CD4-positive, alpha-beta memory T cell (primary cell): ENCODE results near the gene MORN5. TPM values are rescaled to one million over a fixed set of nuclear protein-coding genes. Genes with fewer than 3 reads are reported as not detected.

Source experiments
- CTCF ChIA-PET: fragments of 350-600 bp; sonication (Branson Sonifier 250); formaldehyde crosslinking; loops from one replicate; lab custom pipeline; 2021; ENCODE audit warnings: inconsistent platforms; ENCODE audit not compliant: partially characterized antibody; lab: Charles Lee
- POLR2A ChIA-PET: fragments of 350-600 bp; sonication (Branson Sonifier 250); formaldehyde crosslinking; loops from one replicate; lab custom pipeline; 2021; ENCODE audit not compliant: partially characterized antibody; lab: Charles Lee
- DNase-seq, 5 donors: peaks; one replicate each; pipeline versions ENCODE4 v3.0.0 to v3.0.0-alpha.2; 2020 to 2022; ENCODE audit warnings: mixed read lengths in 1 of 5
- H3K27ac ChIP-seq: one replicate; pipeline ENCODE4 v1.7.0; 2013; ENCODE audit warnings: low read depth, low read length
- H3K27me3 ChIP-seq: 2 replicates; pipeline ENCODE4 v1.7.0; 2013; ENCODE audit warnings: mild to moderate bottlenecking, low read length, moderate library complexity; ENCODE audit not compliant: insufficient read depth
- H3K36me3 ChIP-seq: 2 replicates; pipeline ENCODE4 v1.7.0; 2013; ENCODE audit warnings: mild to moderate bottlenecking, low read length, moderate library complexity; ENCODE audit not compliant: insufficient read depth
- H3K4me1 ChIP-seq: 2 replicates; pipeline ENCODE4 v1.7.0; 2013; ENCODE audit warnings: mild to moderate bottlenecking, low read length, moderate library complexity; ENCODE audit not compliant: insufficient read depth
- H3K4me3 ChIP-seq, 2 donors: one replicate each; pipeline ENCODE4 v1.7.0; 2013; ENCODE audit warnings: low read length in 2 of 2, mild to moderate bottlenecking in 1 of 2
- H3K9me3 ChIP-seq, 2 donors: one replicate each; pipeline ENCODE4 v1.7.0; 2013; ENCODE audit warnings: low read length in 2 of 2, control low read depth in 1 of 2; ENCODE audit not compliant: control insufficient read depth in 1 of 2
- H3K27ac Mint-ChIP-seq, 7 donors: one replicate each; pipeline ENCODE4 v1.8.0; 2020 to 2021; ENCODE audit warnings: mixed read lengths in 7 of 7, mild to moderate bottlenecking in 6 of 7, inconsistent platforms in 3 of 7, moderate library complexity in 3 of 7
- H3K27me3 Mint-ChIP-seq, 2 donors: one replicate each; pipeline ENCODE4 v1.8.0; 2020 to 2021; ENCODE audit warnings: mixed read lengths in 2 of 2
- H3K36me3 Mint-ChIP-seq, 2 donors: one replicate each; pipeline ENCODE4 v1.8.0; 2020 to 2021; ENCODE audit warnings: mixed read lengths in 2 of 2, inconsistent platforms in 1 of 2, mild to moderate bottlenecking in 1 of 2
- H3K4me1 Mint-ChIP-seq, 4 donors: one replicate each; pipeline ENCODE4 v1.8.0; 2020 to 2021; ENCODE audit warnings: mixed read lengths in 4 of 4, mild to moderate bottlenecking in 1 of 4
- H3K4me3 Mint-ChIP-seq, 8 donors: one replicate each; pipeline ENCODE4 v1.8.0; 2020 to 2021; ENCODE audit warnings: mixed read lengths in 8 of 8, mild to moderate bottlenecking in 7 of 8, moderate library complexity in 6 of 8, inconsistent platforms in 3 of 8
- H3K9me3 Mint-ChIP-seq, 8 donors: one replicate each; pipeline ENCODE4 v1.8.0; 2020 to 2021; ENCODE audit warnings: mixed read lengths in 8 of 8, mild to moderate bottlenecking in 5 of 8, inconsistent platforms in 3 of 8, moderate library complexity in 1 of 8
- intact Hi-C: fragments of 100-400 bp; cut with micrococcal nuclease; formaldehyde crosslinking; loops from one replicate; pipeline ENCODE4 v1.15.1; 2023
- polyA plus RNA-seq, 2 donors: library from polyadenylated mRNA; unstranded; fragments of 300-500 nt; fragmentation: Illumina TruSeq; gene quantifications; one replicate each; pipeline ENCODE4 v1.2.3, GENCODE V29; 2021
- total RNA-seq, 2 experiments: library from RNA; stranded (reverse); gene quantifications; one replicate each; pipeline ENCODE4 v1.2.3, GENCODE V29; 2021

MORN5 gene
- total and polyA plus RNA-seq, 4 experiments from 2014 or later: not detected

- Histone ChIP-seq H3K36me3 (no peaks in the 10 kb centered on the region), H3K4me3 (no peak overlapping the region), H3K4me1 (no peaks in the 10 kb centered on the region), H3K27ac (no peak overlapping the region), H3K27me3 (no peaks in the 10 kb centered on the region), H3K9me3 (no peaks in the 10 kb centered on the region)
- POLR2A ChIA-PET: no interaction called here
- H3K4me1 Mint-ChIP-seq: no peaks in the 10 kb centered on the region
- peaks cover 0 to 1% of the 10 kb centered on the region in 2 donors for H3K27me3 Mint-ChIP-seq
- no peak for DNase-seq
- H3K9me3 Mint-ChIP-seq: no peaks in the 10 kb centered on the region
- no peaks in the 10 kb centered on the region for H3K36me3 Mint-ChIP-seq
- intact Hi-C loops: no loop called here
- no peak overlapping the region for H3K27ac Mint-ChIP-seq
- CTCF ChIA-PET: interaction anchor here (0.6 to 1.3 kb wide), 2 partner anchors 11 to 780 kb away, joined by 3 read pairs; no protein-coding TSS in a partner anchor
- no peak overlapping the region for H3K4me3 Mint-ChIP-seq
These were observed 28.7 kb downstream of the MORN5 start for GRCh38 chr9:122188369-122188768.

- DNase-seq: no peak
- no peaks in the 10 kb centered on the region for H3K36me3 Mint-ChIP-seq
- Histone ChIP-seq H3K27ac (no peak overlapping the region), H3K4me3 (no peak overlapping the region), H3K9me3 (no peaks in the 10 kb centered on the region), H3K36me3 (no peaks in the 10 kb centered on the region), H3K27me3 (no peaks in the 10 kb centered on the region), H3K4me1 (no peaks in the 10 kb centered on the region)
- peaks cover 0 to 2% of the 10 kb centered on the region in 2 donors for H3K27me3 Mint-ChIP-seq
- intact Hi-C loops: no loop called here
- no peaks in the 10 kb centered on the region for H3K9me3 Mint-ChIP-seq
- no peak overlapping the region for H3K4me3 Mint-ChIP-seq
- POLR2A ChIA-PET: no interaction called here
- CTCF ChIA-PET: no interaction called here
- H3K27ac Mint-ChIP-seq: no peak overlapping the region
- no peaks in the 10 kb centered on the region for H3K4me1 Mint-ChIP-seq
These were observed 31.1 kb downstream of the MORN5 start for GRCh38 chr9:122190597-122191381.

- H3K9me3 ChIP-seq: no peaks in the 10 kb centered on the region
- ChIA-PET CTCF (no interaction called here), POLR2A (no interaction called here)
- Mint-ChIP-seq H3K36me3 (no peaks in the 10 kb centered on the region), H3K9me3 (no peaks in the 10 kb centered on the region), H3K4me3 (no peak overlapping the region), H3K27me3 (peaks cover 0 to 2% of the 10 kb centered on the region in 2 donors), H3K27ac (no peak overlapping the region), H3K4me1 (no peaks in the 10 kb centered on the region)
- no peak overlapping the region for H3K27ac ChIP-seq
- no peak for DNase-seq
- no peaks in the 10 kb centered on the region for H3K27me3 ChIP-seq
- H3K36me3 ChIP-seq: no peaks in the 10 kb centered on the region
- no peaks in the 10 kb centered on the region for H3K4me1 ChIP-seq
- intact Hi-C loops: no loop called here
- H3K4me3 ChIP-seq: no peak overlapping the region
These were observed 31.9 kb downstream of the MORN5 start for GRCh38 chr9:122191584-122191983.

- CTCF ChIA-PET: no interaction called here
These were observed 32.7 kb downstream of the MORN5 start for GRCh38 chr9:122192261-122192875.

GRCh38 chr9:122192914-122193525 is 33.3 kb downstream of the MORN5 start:
- H3K4me3 ChIP-seq: no peak overlapping the region
- no peak overlapping the region for H3K27ac ChIP-seq
- intact Hi-C loops: no loop called here
- ChIA-PET POLR2A (no interaction called here), CTCF (no interaction called here)
- no peaks in the 10 kb centered on the region for H3K36me3 Mint-ChIP-seq
- H3K27me3 Mint-ChIP-seq: peaks cover 2 to 4% of the 10 kb centered on the region in 2 donors
- no peak overlapping the region for H3K27ac Mint-ChIP-seq
- no peaks in the 10 kb centered on the region for H3K9me3 ChIP-seq
- H3K9me3 Mint-ChIP-seq: no peaks in the 10 kb centered on the region
- H3K4me3 Mint-ChIP-seq: no peak overlapping the region
- DNase-seq: no peak
- no peaks in the 10 kb centered on the region for H3K4me1 ChIP-seq
- H3K36me3 ChIP-seq: no peaks in the 10 kb centered on the region
- no peaks in the 10 kb centered on the region for H3K27me3 ChIP-seq
- H3K4me1 Mint-ChIP-seq: no peaks in the 10 kb centered on the region

More at GRCh38 chr9:122192261-122192875, 32.7 kb downstream of the MORN5 start:
- Histone ChIP-seq H3K36me3 (no peaks in the 10 kb centered on the region), H3K4me3 (no peak overlapping the region), H3K9me3 (no peaks in the 10 kb centered on the region), H3K27me3 (no peaks in the 10 kb centered on the region), H3K27ac (no peak overlapping the region), H3K4me1 (no peaks in the 10 kb centered on the region)
- Mint-ChIP-seq H3K9me3 (no peaks in the 10 kb centered on the region), H3K27me3 (peaks cover 2 to 4% of the 10 kb centered on the region in 2 donors), H3K4me3 (no peak overlapping the region), H3K27ac (no peak overlapping the region), H3K4me1 (no peaks in the 10 kb centered on the region), H3K36me3 (no peaks in the 10 kb centered on the region)
- DNase-seq: no peak
- intact Hi-C loops: no loop called here
- POLR2A ChIA-PET: no interaction called here

GRCh38 chr9:122193651-122194050 is 33.9 kb downstream of the MORN5 start:
- Mint-ChIP-seq H3K36me3 (no peaks in the 10 kb centered on the region), H3K27ac (no peak overlapping the region), H3K4me1 (no peaks in the 10 kb centered on the region), H3K27me3 (peaks cover 2 to 5% of the 10 kb centered on the region in 2 donors), H3K4me3 (no peak overlapping the region), H3K9me3 (no peaks in the 10 kb centered on the region)
- H3K4me1 ChIP-seq: no peaks in the 10 kb centered on the region
- no peaks in the 10 kb centered on the region for H3K27me3 ChIP-seq
- DNase-seq: no peak
- ChIA-PET POLR2A (no interaction called here), CTCF (no interaction called here)
- H3K27ac ChIP-seq: no peak overlapping the region
- no peaks in the 10 kb centered on the region for H3K9me3 ChIP-seq
- intact Hi-C loops: no loop called here
- no peak overlapping the region for H3K4me3 ChIP-seq
- no peaks in the 10 kb centered on the region for H3K36me3 ChIP-seq

GRCh38 chr9:122195875-122196274 is 36.2 kb downstream of the MORN5 start:
- H3K27me3 Mint-ChIP-seq: peaks cover 2 to 7% of the 10 kb centered on the region in 2 donors
- no peaks in the 10 kb centered on the region for H3K9me3 ChIP-seq
- H3K4me1 ChIP-seq: no peaks in the 10 kb centered on the region
- no peak overlapping the region for H3K27ac ChIP-seq
- ChIA-PET POLR2A (no interaction called here), CTCF (no interaction called here)
- H3K9me3 Mint-ChIP-seq: no peaks in the 10 kb centered on the region
- H3K36me3 ChIP-seq: no peaks in the 10 kb centered on the region
- no peak for DNase-seq
- no peaks in the 10 kb centered on the region for H3K4me1 Mint-ChIP-seq
- no peak overlapping the region for H3K4me3 ChIP-seq
- H3K4me3 Mint-ChIP-seq: no peak overlapping the region
- H3K36me3 Mint-ChIP-seq: no peaks in the 10 kb centered on the region
- H3K27me3 ChIP-seq: no peaks in the 10 kb centered on the region
- intact Hi-C loops: no loop called here
- no peak overlapping the region for H3K27ac Mint-ChIP-seq
